ENCODE results near the gene SPRY2.
"Not testable (repeated sequence)": the region's sequence is repeated elsewhere in the genome, so short reads cannot be mapped to it uniquely, and the experiment has no call there.

SPRY2 gene

DNA sequence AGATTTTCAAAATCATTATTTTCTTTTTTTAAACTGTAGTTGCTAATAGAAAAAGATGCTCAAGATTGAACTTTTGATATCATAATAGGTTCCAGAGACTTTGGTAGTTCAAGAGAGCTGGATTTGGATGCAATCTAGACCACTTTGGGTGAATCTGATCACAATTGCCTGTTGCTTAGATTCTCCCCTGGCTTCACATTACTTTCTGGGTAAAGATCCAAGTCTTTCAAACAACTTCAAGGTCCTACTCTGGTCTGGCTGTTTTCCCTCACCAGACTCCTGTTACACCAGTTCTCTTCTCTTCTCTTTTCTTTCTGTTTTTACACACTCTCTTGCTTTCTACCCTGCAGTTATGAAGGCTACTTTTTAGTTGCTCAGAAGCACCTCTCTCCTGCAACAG, 7.4 kb upstream of the SPRY2 start:
- DNase-seq = no peak

GRCh38 chr13:80345771-80346510, 5.0 kb upstream of the SPRY2 start:
- DNase-seq = no peak

- DNase-seq = not testable (repeated sequence)
These were observed 3.1 kb upstream of the SPRY2 start for GRCh38 chr13:80344032-80344431.

DNA sequence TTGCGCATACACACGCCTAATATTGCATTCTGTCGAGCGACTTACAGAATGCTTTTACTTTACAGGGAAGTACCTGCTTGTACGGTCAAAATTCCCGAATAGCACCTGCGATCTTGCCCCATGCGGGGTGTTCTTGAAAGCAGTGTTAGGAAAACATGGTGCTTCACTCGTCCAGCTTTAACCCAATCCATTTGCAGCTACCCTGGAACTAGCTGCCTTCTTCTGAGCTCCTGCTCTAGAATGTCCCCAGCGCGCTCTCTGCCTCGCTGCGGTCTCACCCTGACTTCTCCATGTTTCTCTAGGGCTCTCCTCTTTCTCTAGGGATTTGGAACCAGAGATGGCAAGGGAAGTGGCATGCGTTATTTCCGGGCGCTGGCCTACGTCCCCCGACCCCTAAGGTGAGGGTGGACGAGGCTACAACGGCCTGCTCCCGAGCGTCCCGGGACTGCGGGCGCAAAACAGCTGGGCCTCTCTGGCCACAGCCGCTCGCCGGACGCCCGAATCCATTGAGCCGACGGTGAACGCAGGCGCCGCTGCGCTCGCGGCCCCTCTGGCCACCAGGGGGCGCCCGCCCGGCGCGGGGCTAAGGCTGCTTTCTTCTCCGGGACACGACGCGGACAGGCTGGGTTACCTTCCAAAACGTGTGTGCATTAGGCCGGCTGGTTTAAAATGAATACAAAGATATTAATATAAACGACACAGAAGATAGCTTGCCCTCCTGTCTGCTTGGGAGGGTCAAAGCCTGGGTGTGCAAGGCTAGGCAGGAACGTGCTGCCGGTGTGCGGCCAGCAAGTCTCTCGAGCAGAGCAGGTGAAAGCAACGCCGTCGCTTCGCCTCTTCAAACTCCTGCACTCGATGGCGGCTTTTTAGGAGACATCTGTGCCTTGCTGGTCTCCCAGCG, 1.8 kb upstream of the SPRY2 start:
- peak; percentile 69 for DNase-seq

DNA sequence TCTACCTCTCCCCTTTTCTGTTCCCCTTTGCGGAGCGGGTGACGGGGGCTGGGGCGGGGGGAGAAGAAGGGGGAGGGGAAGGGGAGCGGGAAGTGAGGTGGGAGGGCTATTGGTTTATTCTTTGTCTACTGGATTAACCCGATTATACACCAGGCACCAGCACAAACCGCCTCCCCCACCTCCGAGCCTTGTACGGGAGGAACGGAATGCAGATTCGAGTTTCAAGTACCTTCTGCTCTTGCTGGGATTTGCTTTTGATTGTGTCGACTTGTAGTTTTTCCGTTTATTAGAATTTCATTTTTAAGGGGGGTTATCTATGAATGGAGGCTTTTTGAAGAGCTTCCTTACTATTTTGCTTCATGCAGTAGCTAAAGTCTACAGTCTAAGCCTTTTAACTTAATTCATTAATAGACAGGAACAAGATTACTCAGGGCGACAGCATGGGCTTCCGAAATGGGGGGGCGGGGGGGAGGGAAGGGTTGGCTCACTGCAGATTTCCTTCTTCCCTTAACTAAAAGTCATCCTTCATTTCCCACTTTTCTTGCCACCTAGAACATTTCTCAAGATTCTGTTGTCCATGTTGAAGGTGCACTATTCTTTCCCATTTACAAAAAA, 937 bp upstream of the SPRY2 start:
- no peak for DNase-seq

DNA sequence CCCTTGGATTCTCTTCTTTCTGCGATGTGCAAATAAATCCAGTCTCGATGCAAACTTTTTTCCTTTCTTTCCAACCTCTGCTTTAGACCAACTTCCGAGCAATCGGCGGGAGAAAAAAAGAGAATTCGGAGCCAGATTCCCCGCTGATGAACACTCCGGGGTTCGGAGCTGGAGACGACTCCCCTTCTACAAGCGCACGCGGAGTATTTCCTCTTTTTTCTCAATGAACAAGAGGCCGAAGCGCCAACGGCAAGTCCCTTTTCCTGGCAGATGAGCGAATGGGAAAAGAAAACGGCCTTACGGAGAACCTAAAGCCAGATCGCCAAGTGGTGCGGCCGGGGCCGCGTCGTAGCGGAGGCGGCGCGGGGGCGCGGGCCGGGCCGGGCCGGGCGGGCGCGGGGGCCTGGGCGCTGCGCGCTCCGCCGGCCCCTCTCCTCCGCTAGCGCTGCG, 250 bp downstream of the SPRY2 start:
- no peak for DNase-seq

- peak; percentile 0 for DNase-seq
These were observed 845 bp downstream of the SPRY2 start for GRCh38 chr13:80339912-80340650.

- no peak for DNase-seq
These were observed 1.4 kb downstream of the SPRY2 start for GRCh38 chr13:80339563-80339911.

- DNase-seq = no peak
These were observed 2.0 kb downstream of the SPRY2 start for GRCh38 chr13:80338781-80339562.

DNA sequence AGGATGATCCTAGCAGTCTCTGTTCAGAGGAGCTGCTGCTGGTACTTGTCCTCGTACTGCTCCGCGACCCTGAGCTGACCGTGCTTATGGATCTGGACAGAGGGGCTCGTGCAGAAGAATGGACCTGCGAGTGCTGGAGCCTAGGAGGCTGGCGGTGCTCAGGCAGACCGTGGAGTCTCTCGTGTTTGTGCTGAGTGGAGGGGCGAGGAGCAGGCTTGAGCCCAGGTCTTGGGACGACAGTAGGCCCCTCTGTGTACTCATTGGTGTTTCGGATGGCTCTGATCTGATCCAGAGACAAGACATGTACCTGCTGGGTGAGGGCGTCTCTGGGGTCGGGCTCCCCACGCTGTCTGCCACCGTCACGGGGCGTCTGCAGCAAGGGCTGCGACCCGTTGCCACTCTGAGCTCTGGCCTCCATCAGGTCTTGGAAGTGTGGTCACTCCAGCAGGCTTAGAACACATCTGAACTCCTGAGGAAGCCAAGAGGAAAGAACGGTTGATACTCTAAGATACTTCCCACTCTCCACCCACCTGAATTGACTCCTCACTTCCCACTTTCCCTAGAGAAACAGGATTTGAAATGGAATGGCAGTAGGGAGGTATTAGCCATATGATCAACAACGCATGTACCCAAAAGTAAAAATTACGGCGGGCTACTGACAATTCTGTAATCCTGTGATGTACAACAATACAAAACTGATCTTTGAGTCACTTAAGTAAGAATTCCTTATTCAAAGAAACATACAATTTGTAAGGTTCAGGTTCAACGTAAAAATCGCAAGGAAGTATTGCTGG, 3.4 kb downstream of the SPRY2 start:
- DNase-seq = no peak

DNA sequence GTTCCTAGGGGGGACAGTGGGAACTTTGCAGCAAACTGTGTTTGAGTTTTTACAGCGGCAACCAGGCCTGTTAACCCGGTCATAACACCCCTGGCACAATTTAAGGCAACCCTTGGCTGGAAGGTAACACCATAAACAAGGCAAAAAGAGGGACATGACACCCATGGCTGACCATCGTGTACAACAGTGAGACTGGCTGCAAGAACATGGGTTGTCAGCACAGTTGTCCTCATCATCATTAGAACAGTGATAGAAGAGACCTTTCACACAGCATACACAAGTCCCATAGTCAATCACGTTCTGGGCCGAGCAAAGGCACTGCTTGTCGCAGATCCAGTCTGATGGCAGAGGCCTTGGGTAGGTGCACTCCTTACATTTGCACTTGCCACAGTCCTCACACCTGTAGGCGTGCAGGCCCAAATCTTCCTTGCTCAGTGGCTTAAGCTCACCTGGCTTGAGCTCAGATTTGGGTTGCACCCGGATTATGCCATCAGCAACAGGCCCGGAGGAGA, 4.1 kb downstream of the SPRY2 start:
- no peak for DNase-seq

DNA sequence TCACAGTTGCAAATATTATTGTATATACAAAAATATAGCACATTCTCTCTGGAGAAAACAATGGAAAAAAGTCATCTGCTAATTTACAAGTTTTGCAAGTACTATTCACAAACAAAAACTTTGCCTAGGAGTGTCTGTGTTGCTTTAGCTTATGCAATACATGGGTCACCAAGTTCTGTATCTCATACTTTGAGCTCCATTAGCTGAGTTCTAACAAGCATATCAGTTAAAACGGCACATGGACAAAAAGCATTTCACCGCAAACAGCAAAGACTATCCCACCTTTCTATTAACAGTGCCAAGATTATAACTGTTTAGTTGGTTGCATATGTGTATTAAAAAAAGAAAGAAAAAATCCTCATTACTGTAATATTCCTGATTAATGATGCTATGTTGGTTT, 4.6 kb downstream of the SPRY2 start:
- DNase-seq = no peak

DNA sequence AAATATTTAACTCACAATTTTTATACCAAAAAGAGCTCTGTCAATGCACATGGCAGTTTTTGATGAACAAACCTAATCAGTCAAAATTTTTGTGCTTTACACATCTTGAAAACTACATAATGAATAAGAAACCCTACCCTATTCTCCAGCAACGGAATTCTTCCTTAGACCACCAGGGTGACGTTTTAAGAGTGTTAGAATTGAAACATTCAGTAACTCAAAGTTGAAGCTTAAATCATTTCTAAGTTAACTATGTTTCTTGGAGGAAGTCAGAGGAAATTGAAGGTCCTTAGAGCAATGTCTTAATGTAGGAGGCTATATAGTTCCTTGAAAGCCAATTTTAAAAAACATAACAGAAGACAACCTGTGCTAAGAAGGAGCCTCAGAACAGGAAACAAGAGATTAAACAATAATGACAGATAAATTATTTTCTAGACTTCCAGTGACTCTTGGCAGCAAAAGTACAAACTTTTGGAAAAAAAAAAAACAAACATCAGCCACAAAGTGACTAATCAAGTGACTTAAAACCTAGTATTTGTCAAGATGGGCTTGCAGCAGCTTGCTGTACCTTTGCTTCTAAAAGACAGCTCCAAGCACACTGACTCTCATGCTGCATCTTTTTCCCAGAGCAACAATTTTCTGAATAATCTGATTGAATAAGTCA, 6.2 kb downstream of the SPRY2 start:
- DNase-seq = no peak

DNA sequence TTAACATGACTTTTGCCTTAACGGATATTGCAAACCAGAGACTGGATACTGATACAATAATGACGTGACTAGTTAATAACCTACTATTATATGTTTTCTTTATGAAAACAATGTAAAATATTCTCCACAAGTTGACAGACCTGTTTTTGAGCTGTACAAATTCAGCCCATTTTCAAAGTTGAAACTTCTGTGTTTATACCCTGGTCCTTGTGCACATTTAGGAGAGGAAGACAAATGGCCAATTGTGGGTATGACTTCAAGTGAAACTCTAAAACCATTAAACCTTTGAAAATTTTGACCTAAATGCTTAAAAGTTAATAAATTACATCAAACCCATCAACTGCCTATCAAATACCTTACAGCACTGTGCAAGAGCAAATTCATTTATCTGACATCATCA, 8.9 kb downstream of the SPRY2 start:
- DNase-seq = no peak

DNA sequence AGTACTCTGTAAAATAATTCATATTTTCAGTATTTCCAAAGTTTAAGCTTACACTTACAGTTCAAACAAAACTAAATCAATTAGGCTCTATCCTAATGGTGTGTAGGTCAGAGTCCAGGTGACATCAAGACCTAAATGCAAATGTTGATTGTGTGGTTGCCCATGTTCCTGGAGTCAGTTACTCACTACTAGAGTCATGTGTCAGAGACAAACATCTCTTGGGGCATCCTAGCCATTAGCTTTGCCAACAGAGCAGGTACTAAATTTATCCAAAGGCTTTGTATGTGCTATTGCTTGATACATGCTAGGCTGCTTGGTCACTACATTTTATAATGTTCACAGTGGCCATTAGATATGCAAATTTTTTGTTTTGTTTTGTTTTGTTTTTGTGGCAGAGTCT, 11.7 kb downstream of the SPRY2 start:
- DNase-seq = no peak

DNA sequence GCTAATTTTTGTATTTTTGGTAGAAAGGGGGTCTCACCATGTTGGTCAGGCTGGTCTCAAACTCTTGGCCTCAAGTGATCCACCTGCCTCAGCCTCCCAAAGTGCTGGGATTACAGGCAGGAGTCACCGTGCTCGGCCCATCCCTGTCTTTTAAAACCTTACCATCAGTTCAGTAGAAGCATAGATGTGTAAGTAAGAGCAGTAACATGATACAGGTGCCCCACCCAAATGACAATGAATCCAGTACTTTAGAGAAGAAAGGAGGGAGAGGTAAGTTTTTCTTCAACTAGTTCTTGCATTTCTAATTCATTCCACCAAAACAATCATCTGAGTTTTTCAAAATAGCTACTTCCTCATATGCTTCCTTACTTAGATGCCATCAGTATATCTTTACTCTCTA, 21.9 kb downstream of the SPRY2 start:
- DNase-seq = no peak

GRCh38 chr13:80314711-80315653, 25.9 kb downstream of the SPRY2 start:
- DNase-seq = no peak

DNA sequence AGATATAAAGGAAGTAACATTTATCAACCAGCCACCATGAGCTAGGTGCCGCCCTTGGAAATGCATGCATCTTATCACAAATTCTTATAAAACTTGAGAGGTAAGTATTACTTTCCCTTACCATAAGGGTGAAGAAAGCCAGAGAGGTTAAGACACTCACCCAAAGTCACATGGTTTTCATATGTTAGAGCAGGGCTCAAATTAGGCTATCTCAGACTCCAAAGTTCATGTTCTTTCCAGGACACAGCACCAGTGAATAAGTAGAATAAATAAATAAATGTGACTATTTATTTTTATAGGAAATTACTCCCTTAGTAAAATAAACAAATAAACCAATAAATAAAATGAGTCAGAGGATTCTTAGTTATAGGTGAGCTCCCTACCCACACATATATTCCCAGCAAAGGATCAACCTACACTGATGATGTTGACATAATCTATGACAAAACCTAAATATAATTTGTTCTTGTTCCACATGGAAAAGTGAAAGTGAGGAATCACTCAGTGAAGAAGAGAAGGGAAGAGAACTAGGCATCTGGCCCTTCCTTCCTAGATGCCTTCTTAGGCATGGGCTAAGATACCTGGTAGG, 27.2 kb downstream of the SPRY2 start:
- no peak for DNase-seq

DNA sequence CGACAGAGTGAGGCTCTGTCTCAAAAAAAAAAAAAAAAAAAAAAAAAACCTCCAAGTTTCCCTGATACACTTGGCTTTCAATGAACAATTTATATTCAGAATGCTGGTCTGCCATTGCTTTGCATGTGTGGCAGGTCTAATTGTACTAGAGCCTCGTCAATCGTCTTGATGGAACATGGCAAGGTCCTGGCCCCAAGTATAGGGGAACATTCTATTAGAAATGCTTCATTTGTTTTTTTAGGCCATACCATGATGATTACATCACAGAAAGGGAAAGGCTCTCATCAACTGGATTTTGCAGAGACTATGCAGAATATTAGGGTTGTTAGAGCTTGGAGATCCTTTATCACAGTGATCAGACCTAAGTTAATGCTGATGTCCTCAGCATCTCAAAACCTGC, 28.0 kb downstream of the SPRY2 start:
- no peak for DNase-seq
